ENCODE results near the gene SPECC1L.

Gene SPECC1L

DNA sequence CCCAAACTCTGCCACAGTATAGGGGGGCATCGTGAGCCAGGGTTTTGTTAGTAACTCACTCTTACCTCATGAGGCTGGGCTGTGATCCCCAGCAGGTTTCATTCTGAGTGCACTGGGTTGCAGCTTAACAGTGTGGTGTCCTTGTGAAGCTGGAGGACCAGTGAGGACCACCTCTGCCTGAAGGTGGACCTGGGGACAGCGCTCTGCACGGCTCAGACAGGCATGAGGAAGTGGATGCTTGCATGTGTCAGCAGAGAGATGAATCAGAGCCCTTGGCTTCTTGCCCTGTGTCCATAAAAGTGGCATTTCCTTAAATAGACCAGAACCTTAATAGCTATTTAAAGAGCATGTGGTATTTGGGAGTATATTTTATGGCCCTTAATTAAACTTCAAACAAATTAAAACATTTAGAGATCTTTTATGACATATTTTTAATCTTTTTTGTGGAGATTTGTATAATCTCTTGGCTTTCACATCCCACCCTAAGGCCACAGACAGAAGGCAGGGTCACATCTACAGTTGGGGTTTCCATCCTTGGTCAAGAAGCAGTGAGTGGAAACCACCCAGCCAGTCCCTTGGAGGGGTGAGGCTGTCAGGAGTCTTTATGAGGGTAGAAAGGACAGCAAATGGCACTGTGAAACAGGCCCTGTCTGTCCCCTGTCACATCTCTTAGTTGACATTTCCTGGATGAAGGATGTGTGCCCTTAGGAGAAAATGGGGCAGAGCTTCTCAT is 132.0 kb downstream of the SPECC1L start:
- DNase-seq: no peak

DNA sequence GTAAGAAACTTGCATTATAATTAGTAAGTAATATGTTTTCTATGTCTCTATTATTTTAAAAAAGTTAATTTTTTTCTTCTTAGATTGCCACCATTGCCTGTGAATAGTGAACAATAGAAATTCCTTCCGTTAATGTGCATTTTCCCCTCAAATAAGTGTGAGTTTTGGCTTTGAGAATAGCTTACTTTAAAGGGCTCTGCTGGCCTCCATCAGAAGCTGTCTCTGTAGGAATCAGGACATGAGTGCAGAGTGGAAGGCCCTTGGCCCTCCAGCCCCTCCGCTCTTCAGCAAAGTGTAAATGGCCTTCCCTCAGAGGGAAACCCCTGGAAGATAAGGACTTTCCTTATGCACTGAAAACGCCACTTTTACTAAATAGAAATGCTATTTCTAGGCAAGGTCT is 132.7 kb downstream of the SPECC1L start:
- DNase-seq: no peak

- no peak for DNase-seq
Measured at GRCh38 chr22:24404561-24405275, 134.1 kb downstream of the SPECC1L start.

GRCh38 chr22:24405631-24406321 is 135.1 kb downstream of the SPECC1L start:
- DNase-seq: no peak

DNA sequence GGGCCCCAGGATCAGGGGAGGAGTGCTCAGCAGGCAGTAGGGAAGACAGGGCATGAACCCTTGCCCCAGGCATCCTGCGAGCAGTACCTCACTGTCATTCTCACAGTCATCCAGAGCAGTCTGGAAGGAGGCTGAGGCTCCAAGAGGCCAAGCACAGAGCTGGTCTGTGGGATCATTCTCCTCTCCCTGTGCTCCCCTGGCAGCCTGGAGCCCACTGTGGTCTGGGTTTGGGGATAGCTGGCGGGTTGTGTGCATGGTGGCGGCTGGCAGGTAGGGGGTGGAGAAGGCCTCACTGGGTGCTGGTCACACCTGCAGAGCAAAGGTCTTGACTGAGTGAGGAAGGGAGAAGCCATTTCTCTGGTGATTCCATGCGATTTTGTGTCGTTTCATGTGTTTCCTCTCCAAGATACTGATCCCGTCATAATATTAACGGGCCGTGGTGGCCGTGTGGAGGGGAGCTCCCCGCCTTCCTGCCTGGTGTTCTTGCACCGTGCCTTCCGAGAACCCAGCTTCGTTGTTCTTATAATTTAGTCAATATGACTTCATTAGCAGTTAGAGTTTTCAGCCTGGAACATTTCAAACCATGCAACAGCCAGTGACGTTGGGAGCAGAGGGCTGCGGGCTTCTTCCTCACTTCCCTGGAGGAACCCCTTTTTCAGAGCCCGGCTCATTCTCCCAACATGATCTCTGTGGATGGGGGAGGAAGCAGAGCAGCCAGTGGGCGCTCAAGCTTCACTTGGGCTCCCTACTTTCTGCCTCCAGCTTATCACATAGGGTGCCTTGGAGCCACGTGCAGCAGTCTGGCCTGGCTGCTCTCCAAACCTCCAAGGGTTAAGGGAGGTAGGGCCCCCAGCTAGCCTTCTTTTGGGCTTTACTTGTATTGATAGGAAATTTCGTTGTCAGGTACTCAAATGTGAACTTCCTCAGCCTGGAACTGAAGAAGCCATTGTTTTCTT is 136.0 kb downstream of the SPECC1L start:
- DNase-seq: no peak

DNA sequence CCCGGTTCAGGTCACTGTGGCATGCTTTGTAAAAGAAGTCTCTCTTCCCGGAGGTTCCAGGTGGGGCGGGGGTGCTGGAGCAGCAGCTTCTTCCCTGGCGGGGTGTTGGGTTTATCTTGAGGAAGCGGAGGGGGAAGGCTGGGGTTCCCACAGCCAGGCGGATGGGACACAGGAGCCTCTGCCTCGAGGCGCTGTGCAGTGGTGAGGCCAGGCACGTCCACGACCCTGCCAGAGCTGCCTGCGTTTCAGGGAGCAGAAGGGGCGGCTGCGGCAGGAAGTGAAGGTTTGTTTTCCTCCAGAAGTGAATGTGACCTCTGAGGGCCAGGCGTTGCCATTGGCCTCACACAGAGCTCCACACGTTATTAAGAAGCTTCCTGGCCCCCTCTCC is 136.6 kb downstream of the SPECC1L start:
- no peak for DNase-seq

GRCh38 chr22:24407884-24408283 is 137.3 kb downstream of the SPECC1L start:
- DNase-seq: no peak

- DNase-seq: no peak
Measured at GRCh38 chr22:24408630-24409029, 138.0 kb downstream of the SPECC1L start.

DNA sequence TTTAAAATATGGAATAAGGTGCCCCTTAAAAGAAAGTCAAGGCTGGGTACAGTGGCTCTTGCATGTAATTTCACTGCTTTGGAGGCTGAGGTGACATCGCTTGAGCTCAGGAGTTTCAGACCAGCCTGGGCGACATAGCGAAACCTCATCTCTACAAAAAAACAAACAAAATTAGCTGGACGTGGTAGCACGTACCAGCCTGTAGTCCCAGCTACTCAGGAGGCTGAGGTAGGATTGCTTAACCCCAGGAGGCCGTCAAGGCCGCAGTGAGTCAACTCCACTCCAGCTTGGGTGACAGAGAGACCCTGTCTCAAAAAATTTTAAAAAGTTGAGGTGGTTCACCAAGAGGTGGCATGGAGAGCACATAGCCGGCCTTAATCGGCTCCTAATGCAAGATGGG is 139.1 kb downstream of the SPECC1L start:
- no peak for DNase-seq

DNA sequence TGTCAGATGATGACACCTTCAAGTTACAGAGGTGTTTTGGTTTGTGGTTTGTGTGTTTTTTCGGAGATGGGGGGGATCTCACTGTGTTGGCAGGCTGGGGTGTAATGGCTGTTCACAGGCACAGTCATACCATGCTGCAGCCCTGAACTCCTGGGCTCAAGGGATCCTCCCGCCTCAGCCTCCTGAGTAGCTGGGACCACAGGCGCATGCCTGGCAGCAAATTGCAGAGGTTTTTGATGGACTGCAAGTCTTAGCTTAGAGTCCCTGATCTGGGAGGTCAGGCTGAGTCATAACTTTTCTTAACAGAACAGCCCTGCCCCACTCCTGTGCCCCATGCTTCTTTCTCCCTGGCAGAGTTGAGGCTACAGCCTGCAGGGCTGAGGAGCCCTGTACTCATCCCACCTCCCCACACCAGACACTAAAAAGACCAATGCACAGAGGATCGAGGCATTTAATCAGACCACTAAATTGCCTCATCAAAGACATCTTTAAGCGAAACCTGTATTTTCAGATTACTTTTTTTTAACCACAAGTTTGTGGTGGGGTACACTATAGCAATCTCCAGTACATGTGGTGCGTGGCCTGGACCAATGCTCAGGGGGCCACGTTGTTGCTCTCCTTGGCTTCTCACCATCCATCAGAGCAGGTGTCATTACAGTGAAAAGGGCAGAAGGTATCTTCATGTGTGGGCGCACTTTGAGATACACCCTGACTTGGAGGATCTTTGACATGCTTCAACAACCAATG is 139.7 kb downstream of the SPECC1L start:
- DNase-seq: no peak

DNA sequence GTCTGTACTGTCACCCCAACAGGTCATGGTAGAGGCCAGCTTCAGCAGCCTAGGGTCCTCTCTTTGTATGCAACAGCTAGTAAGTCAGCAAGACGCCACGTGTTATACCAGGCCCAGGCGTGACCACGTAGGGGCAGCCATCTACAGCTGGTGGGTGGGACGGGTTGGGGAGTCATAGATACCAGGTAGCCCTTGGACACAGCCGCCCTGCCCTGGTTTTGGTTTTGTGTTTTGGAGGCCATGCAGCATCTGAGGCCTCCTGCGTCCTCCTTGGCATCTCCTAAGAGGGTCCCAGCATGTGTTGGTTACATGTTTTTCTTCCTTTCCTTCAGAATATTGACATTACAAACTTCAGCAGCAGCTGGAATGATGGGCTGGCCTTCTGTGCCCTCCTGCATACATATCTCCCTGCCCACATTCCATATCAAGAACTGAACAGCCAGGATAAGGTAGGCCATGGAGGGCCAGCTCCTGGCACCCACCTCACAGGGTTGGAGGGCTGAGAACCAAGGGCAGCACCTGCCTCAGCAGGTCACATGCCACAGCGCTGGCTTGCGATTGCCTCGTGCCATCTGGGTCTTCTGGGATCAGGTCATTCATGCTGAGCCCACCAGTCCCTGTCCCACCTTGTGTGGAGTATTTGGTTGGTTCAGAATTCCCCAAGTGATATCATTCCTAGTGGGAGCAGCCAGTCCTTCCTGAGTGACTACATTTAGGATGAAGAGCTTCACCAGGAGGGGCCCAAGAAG is 140.8 kb downstream of the SPECC1L start:
- no peak for DNase-seq

GRCh38 chr22:24412274-24412673 is 141.6 kb downstream of the SPECC1L start:
- no peak for DNase-seq

- DNase-seq: no peak
Measured at GRCh38 chr22:24413271-24413670, 142.6 kb downstream of the SPECC1L start.

- no peak for DNase-seq
Measured at GRCh38 chr22:24413736-24414385, 143.2 kb downstream of the SPECC1L start.

DNA sequence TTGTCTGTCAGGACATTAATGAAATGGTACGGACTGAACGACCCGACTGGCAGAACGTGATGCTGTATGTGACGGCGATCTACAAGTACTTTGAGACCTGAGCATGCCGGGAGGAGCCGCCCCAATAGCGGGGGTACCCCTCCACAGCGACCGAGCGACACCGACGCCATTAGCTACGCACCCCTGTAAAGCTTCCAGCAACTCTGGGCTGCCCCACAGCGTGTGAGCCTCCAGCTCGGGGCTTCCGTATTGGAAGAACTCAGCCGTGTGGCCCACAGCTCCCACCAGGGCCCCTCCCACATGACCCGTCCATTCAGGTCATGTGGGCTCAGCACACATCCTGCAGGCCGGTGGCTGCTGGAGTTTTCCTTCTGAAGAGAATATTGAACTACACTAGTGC is 143.9 kb downstream of the SPECC1L start:
- DNase-seq: no peak

GRCh38 chr22:24414984-24415945 is 144.6 kb downstream of the SPECC1L start:
- no peak for DNase-seq

GRCh38 chr22:24416095-24416494 is 145.5 kb downstream of the SPECC1L start:
- no peak for DNase-seq

DNA sequence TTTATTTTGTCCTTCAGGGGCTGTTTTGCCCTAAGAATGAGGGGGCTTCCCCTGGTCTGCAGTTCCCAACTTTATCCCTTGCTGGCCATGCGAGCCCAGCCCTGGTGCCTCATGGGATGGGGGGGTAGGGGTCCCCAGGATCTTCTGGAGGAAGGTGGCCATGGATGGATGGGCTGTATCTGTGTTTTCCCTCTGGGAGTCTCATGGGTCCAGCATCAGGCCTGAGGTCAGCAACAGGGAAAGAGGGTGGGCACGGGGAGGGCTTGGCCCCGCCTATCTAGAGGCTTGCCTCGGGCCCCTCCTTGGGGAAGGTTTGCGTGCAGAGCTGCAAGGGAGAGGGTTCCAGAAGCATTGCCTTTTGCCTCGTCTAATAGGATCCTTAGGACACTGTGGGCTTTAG is 146.0 kb downstream of the SPECC1L start:
- no peak for DNase-seq

- DNase-seq: no peak
Measured at GRCh38 chr22:24417200-24417599, 146.6 kb downstream of the SPECC1L start.

Measured in NCI-H1436 (cell line).